Liver (tissue), 9 donors: ENCODE results near the gene NR2F6. TPM values are rescaled to one million over a fixed set of nuclear protein-coding genes. Genes with fewer than 3 reads are reported as not detected.

Experiments
- DNase-seq: peaks from one replicate; pipeline ENCODE4 v3.0.0-alpha.2; 2017; ENCODE audit warnings: low spot score
- H3K27ac ChIP-seq, 2 donors: one replicate each; pipeline ENCODE4 v1.7.0; 2013; ENCODE audit warnings: inconsistent platforms in 2 of 2, low read length in 2 of 2, control low read depth in 1 of 2, low read depth in 1 of 2, mild to moderate bottlenecking in 1 of 2
- H3K27me3 ChIP-seq, 4 donors: one replicate each; pipeline versions ENCODE4 v1.6.1 to v1.7.0; 2013; ENCODE audit warnings: low read length in 3 of 4, inconsistent platforms in 1 of 4, mild to moderate bottlenecking in 1 of 4, moderate library complexity in 1 of 4; ENCODE audit not compliant: control insufficient read depth in 4 of 4, insufficient read depth in 4 of 4
- H3K36me3 ChIP-seq, 4 donors: one replicate each; pipeline versions ENCODE4 v1.6.1 to v1.7.0; 2013; ENCODE audit warnings: low read length in 3 of 4, mild to moderate bottlenecking in 3 of 4, low read depth in 1 of 4, moderate library complexity in 1 of 4; ENCODE audit not compliant: control insufficient read depth in 4 of 4, insufficient read depth in 3 of 4
- H3K4me1 ChIP-seq, 4 donors: one replicate each; pipeline versions ENCODE4 v1.6.1 to v1.7.0; 2013; ENCODE audit warnings: low read length in 3 of 4, mild to moderate bottlenecking in 3 of 4, moderate library complexity in 1 of 4; ENCODE audit not compliant: control insufficient read depth in 4 of 4, insufficient read depth in 4 of 4
- H3K4me3 ChIP-seq, 3 donors: one replicate each; pipeline versions ENCODE4 v1.6.1 to v1.7.0; 2013; ENCODE audit warnings: low read length in 3 of 3, control low read depth in 1 of 3, low read depth in 1 of 3, mild to moderate bottlenecking in 1 of 3
- H3K9ac ChIP-seq, 2 donors: one replicate each; pipeline ENCODE4 v1.7.0; 2013; ENCODE audit warnings: low read length in 2 of 2, mild to moderate bottlenecking in 2 of 2, moderate library complexity in 2 of 2, control low read depth in 1 of 2, low read depth in 1 of 2
- H3K9me3 ChIP-seq, 4 donors: one replicate each; pipeline versions ENCODE4 v1.6.1 to v1.7.0; 2013; ENCODE audit warnings: low read length in 3 of 4; ENCODE audit not compliant: control insufficient read depth in 4 of 4
- ATF3 ChIP-seq: IDR thresholded peaks from 2 replicates; pipeline ENCODE4 v1.6.1; 2016; ENCODE audit warnings: antibody characterized with exemption
- CTCF ChIP-seq: fragments of 150-350 bp; IDR thresholded peaks from 2 replicates; pipeline ENCODE4 v1.5.1; 2017; ENCODE audit warnings: improper control_type of control experiment, low read depth, low read length; ENCODE audit not compliant: missing input control
- EGR1 ChIP-seq, 2 donors: IDR thresholded peaks; 2 replicates each; pipeline ENCODE4 v1.6.1; 2016 to 2018; ENCODE audit warnings: antibody characterized with exemption in 2 of 2, low read depth in 2 of 2
- FOXA2 ChIP-seq: IDR thresholded peaks from 2 replicates; pipeline ENCODE4 v1.6.1; 2016; ENCODE audit warnings: antibody characterized with exemption
- GABPA ChIP-seq, 2 donors: IDR thresholded peaks in 1 of 2; conservative IDR thresholded peaks in 1 of 2; 2 replicates each; pipeline ENCODE4 v1.6.1; 2016; ENCODE audit warnings: antibody characterized with exemption in 2 of 2, mild to moderate bottlenecking in 1 of 2, moderate library complexity in 1 of 2
- HNF4A ChIP-seq, 2 donors: conservative IDR thresholded peaks; 2 replicates each; pipeline ENCODE4 v1.6.1; 2016; ENCODE audit warnings: antibody characterized with exemption in 2 of 2, mild to moderate bottlenecking in 2 of 2
- HNF4G ChIP-seq: IDR thresholded peaks from 2 replicates; pipeline ENCODE4 v1.6.1; 2016; ENCODE audit warnings: antibody characterized with exemption
- JUND ChIP-seq, 2 donors: IDR thresholded peaks; 2 replicates each; pipeline ENCODE4 v1.6.1; 2016; ENCODE audit warnings: antibody characterized with exemption in 2 of 2
- MAX ChIP-seq: IDR thresholded peaks from 2 replicates; pipeline ENCODE4 v1.6.1; 2016; ENCODE audit warnings: antibody characterized with exemption
- NR2F2 ChIP-seq: IDR thresholded peaks from 2 replicates; pipeline ENCODE4 v1.6.1; 2016; ENCODE audit warnings: antibody characterized with exemption
- RAD21 ChIP-seq, 2 donors: IDR thresholded peaks; 2 replicates each; pipeline ENCODE4 v1.6.1; 2016; ENCODE audit warnings: antibody characterized with exemption in 2 of 2, mild to moderate bottlenecking in 2 of 2
- REST ChIP-seq: IDR thresholded peaks from 2 replicates; pipeline ENCODE4 v1.6.1; 2016; ENCODE audit warnings: antibody characterized with exemption, mild to moderate bottlenecking
- RXRA ChIP-seq, 2 donors: IDR thresholded peaks; 2 replicates each; pipeline ENCODE4 v1.6.1; 2017 to 2018; ENCODE audit warnings: antibody characterized with exemption in 2 of 2, mild to moderate bottlenecking in 1 of 2
- SP1 ChIP-seq: IDR thresholded peaks from 2 replicates; pipeline ENCODE4 v1.6.1; 2018; ENCODE audit warnings: antibody characterized with exemption, mild to moderate bottlenecking
- TAF1 ChIP-seq: conservative IDR thresholded peaks from 2 replicates; pipeline ENCODE4 v1.6.1; 2016; ENCODE audit warnings: antibody characterized with exemption, mild to moderate bottlenecking
- YY1 ChIP-seq: IDR thresholded peaks from 2 replicates; pipeline ENCODE4 v1.6.1; 2016; ENCODE audit warnings: antibody characterized with exemption, mild to moderate bottlenecking
- WGBS: extraction: QIAGEN DNeasy Blood & Tissue Kit; methylation state at CpG from one replicate; pipeline ENCODE4 v1.1.7; 2013; 5-methylcytosine and 5-hydroxymethylcytosine counted together
- polyA plus RNA-seq, 2 donors: library from polyadenylated mRNA; stranded (reverse) in 1 of 2; unstranded in 1 of 2; fragments of 200-250 nt in 1 of 2; fragments of >200 nt in 1 of 2; fragmentation: Nextera tagmentation in 1 of 2; extraction: Ambion mirVana in 1 of 2; gene quantifications; one replicate each; pipeline versions ENCODE4 v1.2.1 to v1.2.3, GENCODE V29; 2013 to 2015
- total RNA-seq, 2 donors: library from RNA; depleted of rRNA; stranded (reverse); fragments of >200 nt; gene quantifications; one replicate each; pipeline ENCODE4 v1.2.3, GENCODE V29; 2014
- donor health status: healthy.
- donor health status: healthy.
- donor health status: healthy.
- donor health status: healthy.
- donor health status: healthy.

Gene NR2F6
- total and polyA plus RNA-seq, 4 donors = 30.5 to 86.1 (median 52.6) TPM

GRCh38 chr19:17264641-17264979, 18.9 kb upstream of the NR2F6 start, which contains the start of gene USHBP1:
Gene USHBP1 (minus strand): TSS chr19:17264745. CDS start chr19:17264299, 446 bp downstream.
- Histone ChIP-seq H3K4me3 (peak within 1 kb of the TSS in 1 of 3 donors; percentile 7), H3K4me1 (peaks cover 3 to 11% (median 10%) of the 10 kb centered on the region in 4 donors), H3K27ac (peak within 1 kb of the TSS; percentile 13 to 46), H3K9me3 (no peaks in the 10 kb centered on the region), H3K27me3 (no peaks in the 10 kb centered on the region), H3K36me3 (peaks cover 0 to 3% (median 0%) of the 10 kb centered on the region in 4 donors), H3K9ac (peak within 1 kb of the TSS in 1 of 2 donors; percentile 36)
- TF ChIP-seq NR2F2 = no peak
- TF ChIP-seq RXRA (IDR thresholded peaks at IDR 0.05) = no peak
- peak; percentile 31 for TF ChIP-seq SP1
- no peak for TF ChIP-seq CTCF
- TF ChIP-seq EGR1 (IDR thresholded peaks at IDR 0.05; ENCODE audit: low read depth in 2 of 2) = no peak
- no peak for DNase-seq
- WGBS = 59% methylated on average over 5 of the region's 5 CpGs

GRCh38 chr19:17263712-17264640, 18.3 kb upstream of the NR2F6 start:
- no peak for TF ChIP-seq GABPA (IDR thresholded peaks at IDR 0.05 in 1 of 2, conservative IDR thresholded peaks at IDR 0.05 in 1 of 2)
- TF ChIP-seq ATF3 = no peak
- peak overlapping the region in 1 of 2 donors; percentile 46 for H3K27ac ChIP-seq
- H3K9ac ChIP-seq = peak overlapping the region in 1 of 2 donors; percentile 36

GRCh38 chr19:17262557-17262956, 16.8 kb upstream of the NR2F6 start:
- H3K27me3 ChIP-seq = no peaks in the 10 kb centered on the region
- no peaks in the 10 kb centered on the region for H3K9me3 ChIP-seq
- no peak overlapping the region for H3K9ac ChIP-seq
- H3K36me3 ChIP-seq = no peaks in the 10 kb centered on the region
- H3K27ac ChIP-seq = no peak overlapping the region
- H3K4me3 ChIP-seq = no peak overlapping the region
- 90% methylated on average over 16 of the region's 16 CpGs for WGBS
- peaks cover 0 to 2% (median 1%) of the 10 kb centered on the region in 4 donors for H3K4me1 ChIP-seq
- DNase-seq = no peak
- TF ChIP-seq FOXA2 = no peak
- no peak for TF ChIP-seq RAD21 (IDR thresholded peaks at IDR 0.05)
- no peak for TF ChIP-seq REST
- no peak for TF ChIP-seq CTCF
- TF ChIP-seq NR2F2 = no peak
- no peak for TF ChIP-seq YY1
- TF ChIP-seq TAF1 = no peak
- no peak for TF ChIP-seq RXRA (IDR thresholded peaks at IDR 0.05)
- TF ChIP-seq HNF4G = no peak
- TF ChIP-seq MAX = no peak
- TF ChIP-seq ATF3 = no peak
- TF ChIP-seq EGR1 (IDR thresholded peaks at IDR 0.05; ENCODE audit: low read depth in 2 of 2) = no peak
- no peak for TF ChIP-seq HNF4A (conservative IDR thresholded peaks at IDR 0.05)
- TF ChIP-seq GABPA (IDR thresholded peaks at IDR 0.05 in 1 of 2, conservative IDR thresholded peaks at IDR 0.05 in 1 of 2) = no peak
- no peak for TF ChIP-seq SP1
- no peak for TF ChIP-seq JUND (IDR thresholded peaks at IDR 0.05)

More at GRCh38 chr19:17263712-17264640, 18.3 kb upstream of the NR2F6 start:
- no peaks in the 10 kb centered on the region for H3K27me3 ChIP-seq
- H3K9me3 ChIP-seq = no peaks in the 10 kb centered on the region
- peak overlapping the region in 1 of 3 donors; percentile 7 for H3K4me3 ChIP-seq
- H3K4me1 ChIP-seq = peaks cover 3 to 11% (median 10%) of the 10 kb centered on the region in 4 donors
- DNase-seq = no peak
- WGBS = 82% methylated on average over 23 of the region's 23 CpGs
- peaks cover 0 to 2% (median 0%) of the 10 kb centered on the region in 4 donors for H3K36me3 ChIP-seq
